Left renal cortex interstitium (tissue), 4 donors: ENCODE results near the gene LINGO4. TPM values are rescaled to one million over a fixed set of nuclear protein-coding genes. Genes with fewer than 3 reads are reported as not detected.

Source experiments
- DNase-seq, 4 donors: peaks; one replicate each; pipeline ENCODE4 v3.0.0-alpha.2; 2013; ENCODE audit warnings: low read depth in 4 of 4, low spot score in 2 of 4, missing footprints in 1 of 4
- polyA plus RNA-seq, 4 donors: library from polyadenylated mRNA; unstranded; fragments of 120-200 nt; gene quantifications; one replicate each; pipeline ENCODE4 v1.2.1, GENCODE V29; 2013; ENCODE audit not compliant: insufficient read length in 4 of 4

The LINGO4 gene
- polyA plus RNA-seq, 4 donors: not detected

- DNase-seq: no peak
Observed at GRCh38 chr1:151834239-151834638, 29.0 kb upstream of the LINGO4 start.

- no peak for DNase-seq
Observed at GRCh38 chr1:151833172-151833900, 28.1 kb upstream of the LINGO4 start.

GRCh38 chr1:151832318-151832980 is 27.2 kb upstream of the LINGO4 start:
- DNase-seq: no peak

- no peak for DNase-seq
Observed at GRCh38 chr1:151831605-151832004, 26.4 kb upstream of the LINGO4 start, which contains the start of gene RORC. RORC (minus strand) TSS chr1:151831802; CDS start chr1:151831764, 38 bp downstream.

GRCh38 chr1:151831256-151831591 is 26.0 kb upstream of the LINGO4 start:
- no peak for DNase-seq

GRCh38 chr1:151830055-151830454 is 24.8 kb upstream of the LINGO4 start:
- DNase-seq: no peak

GRCh38 chr1:151829352-151830046 is 24.3 kb upstream of the LINGO4 start:
- DNase-seq: no peak

- DNase-seq: no peak
Observed at GRCh38 chr1:151828921-151829320, 23.7 kb upstream of the LINGO4 start.

- DNase-seq: no peak
Observed at GRCh38 chr1:151827853-151828252, 22.6 kb upstream of the LINGO4 start.

- DNase-seq: no peak
Observed at GRCh38 chr1:151825751-151826660, 20.8 kb upstream of the LINGO4 start.

GRCh38 chr1:151825204-151825603 is 20.0 kb upstream of the LINGO4 start:
- DNase-seq: no peak

GRCh38 chr1:151823175-151823574 is 18.0 kb upstream of the LINGO4 start:
- no peak for DNase-seq

- no peak for DNase-seq
Observed at GRCh38 chr1:151822404-151822803, 17.2 kb upstream of the LINGO4 start.

GRCh38 chr1:151820940-151821339 is 15.7 kb upstream of the LINGO4 start:
- no peak for DNase-seq

GRCh38 chr1:151819976-151820623 is 14.9 kb upstream of the LINGO4 start:
- no peak for DNase-seq

GRCh38 chr1:151819227-151819835 is 14.1 kb upstream of the LINGO4 start:
- DNase-seq: no peak

GRCh38 chr1:151817353-151817730 is 12.1 kb upstream of the LINGO4 start:
- DNase-seq: no peak

- no peak for DNase-seq
Observed at GRCh38 chr1:151816548-151817352, 11.5 kb upstream of the LINGO4 start.
